IMR-90 (cell line): ENCODE measurements around the gene NCKAP5. TPM values are rescaled to one million over a fixed set of nuclear protein-coding genes. Genes with fewer than 3 reads are reported as not detected.

Experiments
- ATAC-seq: fragments of 200-7000 bp; cut with Tn5 transposase; 2 replicates; pipeline ENCODE4 v1.9.1; 2020; ENCODE audit warnings: low read depth, mild to moderate bottlenecking, moderate library complexity
- BruUV-seq: library from RNA; stranded (reverse); fragments of 400-500 nt; replicated peaks from 2 replicates; lab custom pipeline; 2021; lab: Mats Ljungman, UMichigan
- CTCF ChIA-PET: fragments of 300-600 bp; formaldehyde crosslinking; extraction: SDS; loops from one replicate; lab custom pipeline; 2021; ENCODE audit warnings: antibody characterized with exemption; lab: Yijun Ruan, JAX
- POLR2A ChIA-PET: fragments of 300-600 bp; sonication (Branson Sonifier 250); formaldehyde crosslinking; loops from one replicate; lab custom pipeline; 2022; ENCODE audit warnings: antibody characterized with exemption; ENCODE audit not compliant: unreplicated experiment; lab: Charles Lee
- DNase-seq: peaks from one replicate; pipeline ENCODE4 v3.0.0; 2013
- H2AFZ ChIP-seq: replicated peaks from 2 replicates; pipeline ENCODE3; 2013; ENCODE audit warnings: low read length, mild to moderate bottlenecking; ENCODE audit not compliant: poor library complexity
- H2AK5ac ChIP-seq: 2 replicates; pipeline ENCODE4 v1.6.1; 2013; ENCODE audit warnings: low read depth, low read length, inconsistent platforms
- H2AK9ac ChIP-seq: replicated peaks from 2 replicates; pipeline ENCODE3; 2013; ENCODE audit warnings: mild to moderate bottlenecking, low read depth, low read length, moderate library complexity; ENCODE audit not compliant: poor library complexity
- H2BK120ac ChIP-seq: 2 replicates; pipeline ENCODE4 v1.6.1; 2013; ENCODE audit warnings: low read depth, low read length, inconsistent platforms
- H2BK15ac ChIP-seq: 3 replicates; pipeline ENCODE4 v1.6.1; 2013; ENCODE audit warnings: low read depth, low read length, inconsistent platforms
- H2BK20ac ChIP-seq: 2 replicates; pipeline ENCODE4 v1.6.1; 2013; ENCODE audit warnings: low read depth, mild to moderate bottlenecking, inconsistent platforms, low read length, moderate library complexity
- H2BK5ac ChIP-seq: 2 replicates; pipeline ENCODE4 v1.6.1; 2013; ENCODE audit warnings: mild to moderate bottlenecking, low read depth, low read length, inconsistent platforms; ENCODE audit not compliant: poor library complexity, severe bottlenecking
- H3K14ac ChIP-seq: replicated peaks from 2 replicates; pipeline ENCODE4 v1.6.1; 2013; ENCODE audit warnings: low read depth, low read length, inconsistent platforms
- H3K18ac ChIP-seq: 2 replicates; pipeline ENCODE4 v1.6.1; 2013; ENCODE audit warnings: low read depth, low read length, control low read depth
- H3K23ac ChIP-seq: 2 replicates; pipeline ENCODE4 v1.6.1; 2013; ENCODE audit warnings: low read depth, low read length, inconsistent platforms
- H3K27ac ChIP-seq: 2 replicates; pipeline ENCODE4 v1.5.1; 2013; ENCODE audit warnings: mild to moderate bottlenecking, control low read depth, low read length; ENCODE audit not compliant: insufficient read depth
- H3K27me3 ChIP-seq: 2 replicates; pipeline ENCODE4 v1.6.1; 2013; ENCODE audit warnings: low read length; ENCODE audit not compliant: control insufficient read depth, insufficient read depth
- H3K36me3 ChIP-seq: 2 replicates; pipeline ENCODE4 v1.6.1; 2013; ENCODE audit warnings: low read length, mixed read lengths; ENCODE audit not compliant: control insufficient read depth, insufficient read depth
- H3K4ac ChIP-seq: 2 replicates; pipeline ENCODE4 v1.6.1; 2013; ENCODE audit warnings: low read depth, low read length, inconsistent platforms
- H3K4me1 ChIP-seq: 2 replicates; pipeline ENCODE4 v1.6.1; 2013; ENCODE audit warnings: low read length, mixed read lengths; ENCODE audit not compliant: control insufficient read depth, insufficient read depth
- H3K4me2 ChIP-seq: 2 replicates; pipeline ENCODE4 v1.6.1; 2013; ENCODE audit warnings: low read depth, mild to moderate bottlenecking, control low read depth, low read length, moderate library complexity
- H3K4me3 ChIP-seq: 2 replicates; pipeline ENCODE4 v1.5.1; 2013; ENCODE audit warnings: low read depth, mild to moderate bottlenecking, control low read depth, low read length, moderate library complexity; ENCODE audit not compliant: insufficient read depth
- H3K56ac ChIP-seq: 2 replicates; pipeline ENCODE4 v1.6.1; 2013; ENCODE audit warnings: low read length, inconsistent platforms; ENCODE audit not compliant: insufficient read depth; ENCODE audit errors: extremely low read depth
- H3K79me1 ChIP-seq, 2 experiments: 2 replicates each; pipeline ENCODE4 v1.6.1; 2013; ENCODE audit warnings: low read length in 2 of 2, inconsistent platforms in 1 of 2, low read depth in 1 of 2
- H3K9ac ChIP-seq: 2 replicates; pipeline ENCODE4 v1.6.1; 2013; ENCODE audit warnings: low read depth, low read length, control low read depth
- H3K9me1 ChIP-seq: 2 replicates; pipeline ENCODE4 v1.6.1; 2013; ENCODE audit warnings: low read length, inconsistent platforms; ENCODE audit not compliant: insufficient read depth
- H3K9me3 ChIP-seq: 2 replicates; pipeline ENCODE4 v1.6.1; 2013; ENCODE audit warnings: low read length; ENCODE audit not compliant: control insufficient read depth, insufficient read depth
- H4K20me1 ChIP-seq: 2 replicates; pipeline ENCODE4 v1.6.1; 2013; ENCODE audit warnings: low read length, inconsistent platforms; ENCODE audit not compliant: insufficient read depth
- H4K5ac ChIP-seq: 2 replicates; pipeline ENCODE4 v1.6.1; 2013; ENCODE audit warnings: mild to moderate bottlenecking, low read depth, low read length, control low read depth
- H4K8ac ChIP-seq, 2 experiments: 2 replicates each; pipeline ENCODE4 v1.6.1; 2013; ENCODE audit warnings: low read depth in 2 of 2, low read length in 2 of 2, control low read depth in 1 of 2, inconsistent platforms in 1 of 2
- H4K91ac ChIP-seq: 2 replicates; pipeline ENCODE4 v1.6.1; 2013; ENCODE audit warnings: low read depth, low read length, inconsistent platforms; ENCODE audit not compliant: insufficient read depth
- MAFK ChIP-seq: IDR thresholded peaks from 2 replicates; pipeline ENCODE4 v1.6.1; 2012; ENCODE audit warnings: low read depth, low read length, improper control_type of control experiment
- MXI1 ChIP-seq: IDR thresholded peaks from 2 replicates; pipeline ENCODE4 v1.6.1; 2012; ENCODE audit warnings: low read depth, mild to moderate bottlenecking, low read length, moderate library complexity, borderline replicate concordance
- RFX5 ChIP-seq: IDR thresholded peaks from 2 replicates; pipeline ENCODE4 v1.8.0; 2012; ENCODE audit warnings: low read depth, mild to moderate bottlenecking, low read length, moderate library complexity
- SMC3 ChIP-seq: fragments of 150-350 bp; IDR thresholded peaks from 2 replicates; pipeline ENCODE4 v1.6.1; 2016; ENCODE audit warnings: low read depth, mild to moderate bottlenecking, antibody characterized with exemption, low read length, moderate library complexity
- WGBS, 2 experiments: methylation state at CpG; one replicate each; pipeline versions ENCODE4 v1.1.5 to v1.1.7; 2013; ENCODE audit warnings: missing lambda C conversion rate in 2 of 2; ENCODE audit not compliant: insufficient read length in 1 of 2; ENCODE audit errors: extremely low coverage in 2 of 2; 5-methylcytosine and 5-hydroxymethylcytosine counted together
- dilution Hi-C: fragments of 300-500 bp; cut with HindIII; formaldehyde crosslinking; loops from one replicate; pipeline ENCODE4 v1.14.3; 2018; ENCODE audit warnings: low sequenced_read_pairs; ENCODE audit not compliant: unreplicated experiment
- in situ Hi-C: fragments of 300-500 bp; cut with MboI; formaldehyde crosslinking; loops from 3 replicates; pipeline ENCODE4 v1.14.3; 2019; ENCODE audit warnings: low sequenced_read_pairs, inconsistent platforms, mixed read lengths
- intact Hi-C: fragments of 100-400 bp; cut with micrococcal nuclease; formaldehyde crosslinking; loops from 2 replicates; pipeline ENCODE4 v1.10.0; 2022
- polyA plus RNA-seq, 3 experiments: library from polyadenylated mRNA; depleted of rRNA; stranded (reverse); fragments of >200 nt; gene quantifications; 2 replicates each; pipeline ENCODE4 v1.2.3, GENCODE V29; 2012; ENCODE audit warnings: low replicate concordance in 1 of 3
- total RNA-seq: library from RNA; depleted of rRNA; stranded (reverse); fragments of >200 nt; gene quantifications from 2 replicates; pipeline ENCODE4 v1.2.3, GENCODE V29; 2012
- TF ChIP-seq, protein P1 (sequence below): conservative IDR thresholded peaks from 2 replicates; pipeline ENCODE4 v1.5.1; 2012; ENCODE audit warnings: mild to moderate bottlenecking, low read depth, low read length, improper control_type of control experiment

Gene NCKAP5
- total and polyA plus RNA-seq, 2 of the 4 experiments (the other 2 are of a cell fraction), result 2.7 to 3.9 TPM

DNA sequence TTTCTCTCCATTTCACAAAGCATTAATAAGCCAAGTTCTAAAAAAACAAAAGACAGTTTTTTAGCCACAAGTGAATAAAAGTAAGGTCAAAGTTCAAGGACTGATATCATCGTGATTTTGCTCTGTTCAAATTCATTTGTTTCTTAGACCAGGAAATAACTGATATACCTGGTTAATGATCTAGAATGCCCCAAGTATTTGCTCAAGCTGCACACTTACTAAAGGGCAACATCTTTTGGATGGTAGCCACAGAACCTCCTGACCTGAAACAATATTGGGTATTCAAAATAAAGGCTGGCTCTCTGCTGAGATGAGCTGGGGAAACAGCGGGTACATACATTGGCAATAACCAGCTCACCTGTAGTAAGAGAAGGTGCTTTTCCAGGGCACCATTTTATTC is 583.5 kb downstream of the NCKAP5 start:
- Histone ChIP-seq H3K18ac (no peak overlapping the region), H3K9ac (no peak overlapping the region), H2BK15ac (no peak overlapping the region), H2BK120ac (no peak overlapping the region), H4K20me1 (no peaks in the 10 kb centered on the region), H2AK9ac (no peak overlapping the region), H2AFZ (no peak overlapping the region), H3K23ac (no peak overlapping the region), H3K9me3 (no peaks in the 10 kb centered on the region), H3K27ac (no peak overlapping the region), H4K91ac (no peak overlapping the region), H3K4me1 (no peaks in the 10 kb centered on the region), H3K4ac (no peak overlapping the region), H3K27me3 (no peaks in the 10 kb centered on the region), H4K5ac (no peak overlapping the region), H2BK5ac (no peak overlapping the region), H3K4me2 (no peak overlapping the region), H3K79me1 (peaks cover 0 to 27% of the 10 kb centered on the region in 2 experiments; a peak in 3 of 4 replicates), H2AK5ac (no peak overlapping the region), H3K36me3 (peaks cover 3% of the 10 kb centered on the region; the same call in 1 of the 2 replicates), H2BK20ac (no peak overlapping the region), H3K56ac (no peak overlapping the region), H3K9me1 (peaks cover 7% of the 10 kb centered on the region), H4K8ac (no peak overlapping the region), H3K4me3 (no peak overlapping the region), H3K14ac (no peak overlapping the region)
- in situ Hi-C loops, result no loop called here
- dilution Hi-C loops, result no loop called here
- ChIA-PET CTCF (no interaction called here), POLR2A (no interaction called here)
- no peak for DNase-seq
- intact Hi-C loops, result no loop called here
- no TSS peak for BruUV-seq
- TF ChIP-seq MAFK (no peak), MXI1 (no peak), RFX5 (no peak), SMC3 (no peak)
- TF ChIP-seq, protein P1, sequence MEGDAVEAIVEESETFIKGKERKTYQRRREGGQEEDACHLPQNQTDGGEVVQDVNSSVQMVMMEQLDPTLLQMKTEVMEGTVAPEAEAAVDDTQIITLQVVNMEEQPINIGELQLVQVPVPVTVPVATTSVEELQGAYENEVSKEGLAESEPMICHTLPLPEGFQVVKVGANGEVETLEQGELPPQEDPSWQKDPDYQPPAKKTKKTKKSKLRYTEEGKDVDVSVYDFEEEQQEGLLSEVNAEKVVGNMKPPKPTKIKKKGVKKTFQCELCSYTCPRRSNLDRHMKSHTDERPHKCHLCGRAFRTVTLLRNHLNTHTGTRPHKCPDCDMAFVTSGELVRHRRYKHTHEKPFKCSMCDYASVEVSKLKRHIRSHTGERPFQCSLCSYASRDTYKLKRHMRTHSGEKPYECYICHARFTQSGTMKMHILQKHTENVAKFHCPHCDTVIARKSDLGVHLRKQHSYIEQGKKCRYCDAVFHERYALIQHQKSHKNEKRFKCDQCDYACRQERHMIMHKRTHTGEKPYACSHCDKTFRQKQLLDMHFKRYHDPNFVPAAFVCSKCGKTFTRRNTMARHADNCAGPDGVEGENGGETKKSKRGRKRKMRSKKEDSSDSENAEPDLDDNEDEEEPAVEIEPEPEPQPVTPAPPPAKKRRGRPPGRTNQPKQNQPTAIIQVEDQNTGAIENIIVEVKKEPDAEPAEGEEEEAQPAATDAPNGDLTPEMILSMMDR, result no peak
- ATAC-seq, result no peak
- no CpG with 5 or more reads among the region's 2 CpGs for WGBS, 2 experiments
